Measurements from ENCODE around the gene APEH. TPM values are rescaled to one million over a fixed set of nuclear protein-coding genes. Genes with fewer than 3 reads are reported as not detected.

The APEH gene
- polyA plus RNA-seq, 1 donor from 2014 or later, result 98.4 TPM

DNA sequence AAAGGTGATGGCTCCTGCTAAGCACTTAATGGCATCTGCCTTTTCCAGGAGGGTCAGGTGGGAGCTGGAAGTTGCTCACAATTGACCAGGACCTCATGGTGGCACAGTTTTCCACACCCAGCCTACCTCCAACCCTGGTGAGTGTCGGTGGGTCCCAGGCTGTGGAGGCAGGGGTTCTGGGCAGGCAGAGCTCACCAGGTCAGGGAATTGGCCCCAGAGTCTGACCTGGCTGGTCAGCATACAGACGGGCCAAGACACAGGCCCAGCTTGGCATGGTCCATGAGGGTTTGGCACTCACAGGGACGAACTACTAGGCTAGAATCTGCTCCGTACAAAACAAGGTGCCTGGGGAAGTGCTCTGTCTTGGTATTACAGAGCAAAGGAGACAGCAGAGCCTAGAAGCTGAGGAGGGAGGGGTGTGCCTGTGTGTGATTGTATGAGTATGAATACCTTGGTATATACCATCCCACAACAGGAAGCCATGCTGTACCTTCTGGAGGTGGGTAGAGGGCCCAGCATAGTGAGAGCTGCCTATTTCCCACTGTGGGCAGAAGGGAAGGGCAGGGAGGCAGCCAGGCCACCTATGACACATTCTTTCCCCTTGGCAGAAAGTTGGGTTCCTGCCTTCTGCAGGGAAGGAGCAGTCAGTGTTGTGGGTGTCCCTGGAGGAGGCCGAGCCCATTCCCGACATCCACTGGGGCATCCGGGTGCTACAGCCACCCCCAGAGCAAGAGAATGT, 6.5 kb downstream of the APEH start:
- TF ChIP-seq, protein P1, sequence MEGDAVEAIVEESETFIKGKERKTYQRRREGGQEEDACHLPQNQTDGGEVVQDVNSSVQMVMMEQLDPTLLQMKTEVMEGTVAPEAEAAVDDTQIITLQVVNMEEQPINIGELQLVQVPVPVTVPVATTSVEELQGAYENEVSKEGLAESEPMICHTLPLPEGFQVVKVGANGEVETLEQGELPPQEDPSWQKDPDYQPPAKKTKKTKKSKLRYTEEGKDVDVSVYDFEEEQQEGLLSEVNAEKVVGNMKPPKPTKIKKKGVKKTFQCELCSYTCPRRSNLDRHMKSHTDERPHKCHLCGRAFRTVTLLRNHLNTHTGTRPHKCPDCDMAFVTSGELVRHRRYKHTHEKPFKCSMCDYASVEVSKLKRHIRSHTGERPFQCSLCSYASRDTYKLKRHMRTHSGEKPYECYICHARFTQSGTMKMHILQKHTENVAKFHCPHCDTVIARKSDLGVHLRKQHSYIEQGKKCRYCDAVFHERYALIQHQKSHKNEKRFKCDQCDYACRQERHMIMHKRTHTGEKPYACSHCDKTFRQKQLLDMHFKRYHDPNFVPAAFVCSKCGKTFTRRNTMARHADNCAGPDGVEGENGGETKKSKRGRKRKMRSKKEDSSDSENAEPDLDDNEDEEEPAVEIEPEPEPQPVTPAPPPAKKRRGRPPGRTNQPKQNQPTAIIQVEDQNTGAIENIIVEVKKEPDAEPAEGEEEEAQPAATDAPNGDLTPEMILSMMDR (IDR thresholded peaks at IDR 0.05; ENCODE audit: poor library complexity, severe bottlenecking), result no peak
- no peak for TF ChIP-seq EP300 (conservative IDR thresholded peaks at IDR 0.05; ENCODE audit: poor library complexity, severe bottlenecking)
- no peak for TF ChIP-seq POLR2AphosphoS5 (IDR thresholded peaks at IDR 0.05)
- TF ChIP-seq TAF1 (IDR thresholded peaks at IDR 0.05; ENCODE audit: low read depth), result no peak
- H3K4me2 ChIP-seq (ENCODE audit: low read length), result no peak overlapping the region
- H3K27ac ChIP-seq (ENCODE audit: low read length), result no peak overlapping the region
- H3K79me2 ChIP-seq (replicated peaks; ENCODE audit: insufficient read depth, low read length), result no peaks in the 10 kb centered on the region
- no peak overlapping the region for H2AFZ ChIP-seq (ENCODE audit: low read depth, low read length)
- no peak overlapping the region for H3K4me3 ChIP-seq (ENCODE audit: low read length)
- H3K27me3 ChIP-seq (ENCODE audit: insufficient read depth, low read depth, low read length), result no peaks in the 10 kb centered on the region
- no peaks in the 10 kb centered on the region for H3K9me2 ChIP-seq (ENCODE audit: insufficient read depth, low read length)
- no peak overlapping the region for H3K9ac ChIP-seq (ENCODE audit: low read length)
- no peaks in the 10 kb centered on the region for H4K20me1 ChIP-seq (ENCODE audit: insufficient read depth)
- no peaks in the 10 kb centered on the region for H3F3A ChIP-seq (ENCODE audit: insufficient read depth, low read length, poor library complexity, severe bottlenecking)
- no peaks in the 10 kb centered on the region for H3K9me3 ChIP-seq (ENCODE audit: low read length)
- no peaks in the 10 kb centered on the region for H3K36me3 ChIP-seq (ENCODE audit: insufficient read depth, low read length)

DNA sequence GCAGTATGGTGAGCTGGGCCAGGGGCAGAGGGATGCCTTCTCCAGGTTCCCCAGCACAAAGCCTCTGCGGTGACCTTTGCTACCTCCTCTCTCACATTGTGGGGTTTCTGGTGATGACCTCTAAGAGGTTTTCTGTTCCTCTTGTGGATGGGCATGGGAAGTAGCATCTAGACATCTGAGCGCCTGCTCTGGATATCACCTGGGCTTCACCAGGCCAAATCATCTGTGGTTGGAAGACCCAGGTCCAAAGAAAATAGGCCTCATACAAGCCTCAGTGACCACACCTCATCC, 7.0 kb downstream of the APEH start:
- Histone ChIP-seq H3F3A (ENCODE audit: insufficient read depth, low read length, poor library complexity, severe bottlenecking) (no peaks in the 10 kb centered on the region), H2AFZ (ENCODE audit: low read depth, low read length) (no peak overlapping the region), H3K9ac (ENCODE audit: low read length) (no peak overlapping the region), H3K9me2 (ENCODE audit: insufficient read depth, low read length) (no peaks in the 10 kb centered on the region), H4K20me1 (ENCODE audit: insufficient read depth) (no peaks in the 10 kb centered on the region), H3K4me3 (ENCODE audit: low read length) (no peak overlapping the region), H3K9me3 (ENCODE audit: low read length) (no peaks in the 10 kb centered on the region), H3K36me3 (ENCODE audit: insufficient read depth, low read length) (no peaks in the 10 kb centered on the region), H3K4me2 (ENCODE audit: low read length) (no peak overlapping the region), H3K79me2 (replicated peaks; ENCODE audit: insufficient read depth, low read length) (no peaks in the 10 kb centered on the region), H3K27me3 (ENCODE audit: insufficient read depth, low read depth, low read length) (no peaks in the 10 kb centered on the region), H3K27ac (ENCODE audit: low read length) (no peak overlapping the region)
- TF ChIP-seq POLR2AphosphoS5 (IDR thresholded peaks at IDR 0.05) (no peak), EP300 (conservative IDR thresholded peaks at IDR 0.05; ENCODE audit: poor library complexity, severe bottlenecking) (no peak), RAD21 (conservative IDR thresholded peaks at IDR 0.05) (no peak), MXI1 (conservative IDR thresholded peaks at IDR 0.05; ENCODE audit: poor library complexity, severe bottlenecking) (no peak), TAF1 (IDR thresholded peaks at IDR 0.05; ENCODE audit: low read depth) (no peak), EZH2 (IDR thresholded peaks at IDR 0.05; ENCODE audit: borderline replicate concordance, insufficient read depth, low read length, poor library complexity, severe bottlenecking) (no peak)
- TF ChIP-seq, protein P2, sequence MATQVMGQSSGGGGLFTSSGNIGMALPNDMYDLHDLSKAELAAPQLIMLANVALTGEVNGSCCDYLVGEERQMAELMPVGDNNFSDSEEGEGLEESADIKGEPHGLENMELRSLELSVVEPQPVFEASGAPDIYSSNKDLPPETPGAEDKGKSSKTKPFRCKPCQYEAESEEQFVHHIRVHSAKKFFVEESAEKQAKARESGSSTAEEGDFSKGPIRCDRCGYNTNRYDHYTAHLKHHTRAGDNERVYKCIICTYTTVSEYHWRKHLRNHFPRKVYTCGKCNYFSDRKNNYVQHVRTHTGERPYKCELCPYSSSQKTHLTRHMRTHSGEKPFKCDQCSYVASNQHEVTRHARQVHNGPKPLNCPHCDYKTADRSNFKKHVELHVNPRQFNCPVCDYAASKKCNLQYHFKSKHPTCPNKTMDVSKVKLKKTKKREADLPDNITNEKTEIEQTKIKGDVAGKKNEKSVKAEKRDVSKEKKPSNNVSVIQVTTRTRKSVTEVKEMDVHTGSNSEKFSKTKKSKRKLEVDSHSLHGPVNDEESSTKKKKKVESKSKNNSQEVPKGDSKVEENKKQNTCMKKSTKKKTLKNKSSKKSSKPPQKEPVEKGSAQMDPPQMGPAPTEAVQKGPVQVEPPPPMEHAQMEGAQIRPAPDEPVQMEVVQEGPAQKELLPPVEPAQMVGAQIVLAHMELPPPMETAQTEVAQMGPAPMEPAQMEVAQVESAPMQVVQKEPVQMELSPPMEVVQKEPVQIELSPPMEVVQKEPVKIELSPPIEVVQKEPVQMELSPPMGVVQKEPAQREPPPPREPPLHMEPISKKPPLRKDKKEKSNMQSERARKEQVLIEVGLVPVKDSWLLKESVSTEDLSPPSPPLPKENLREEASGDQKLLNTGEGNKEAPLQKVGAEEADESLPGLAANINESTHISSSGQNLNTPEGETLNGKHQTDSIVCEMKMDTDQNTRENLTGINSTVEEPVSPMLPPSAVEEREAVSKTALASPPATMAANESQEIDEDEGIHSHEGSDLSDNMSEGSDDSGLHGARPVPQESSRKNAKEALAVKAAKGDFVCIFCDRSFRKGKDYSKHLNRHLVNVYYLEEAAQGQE (IDR thresholded peaks at IDR 0.05; ENCODE audit: borderline replicate concordance), result no peak
- TF ChIP-seq, protein P1 (IDR thresholded peaks at IDR 0.05; ENCODE audit: poor library complexity, severe bottlenecking), result no peak

All from neural cell (in vitro differentiated cells).